ENCODE measurements around the gene PTPRM. TPM values are rescaled to one million over a fixed set of nuclear protein-coding genes. Genes with fewer than 3 reads are reported as not detected.

Gene PTPRM
- total RNA-seq, 1 experiment from 2014 or later, result 11.1 TPM

DNA sequence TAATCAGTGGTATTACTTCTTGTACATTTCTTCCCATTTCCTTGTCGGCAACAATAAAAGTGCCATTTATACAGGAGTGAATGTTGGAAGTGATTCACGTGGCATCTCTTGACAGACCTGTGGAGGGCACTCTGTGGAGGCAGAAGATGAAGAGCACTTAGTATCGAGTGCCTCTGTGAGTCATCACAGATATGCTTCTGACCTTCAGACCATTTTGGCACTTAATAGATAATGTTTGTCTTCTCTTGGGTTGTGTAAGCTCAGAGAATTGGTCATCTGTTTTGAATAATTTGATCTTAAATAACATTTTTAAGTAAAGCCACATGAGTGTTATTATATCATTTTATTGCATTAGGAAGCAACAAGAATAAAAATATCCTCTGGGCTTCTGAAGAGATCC lies 305.5 kb downstream of the PTPRM start (continued):
- TF ChIP-seq, protein P1, sequence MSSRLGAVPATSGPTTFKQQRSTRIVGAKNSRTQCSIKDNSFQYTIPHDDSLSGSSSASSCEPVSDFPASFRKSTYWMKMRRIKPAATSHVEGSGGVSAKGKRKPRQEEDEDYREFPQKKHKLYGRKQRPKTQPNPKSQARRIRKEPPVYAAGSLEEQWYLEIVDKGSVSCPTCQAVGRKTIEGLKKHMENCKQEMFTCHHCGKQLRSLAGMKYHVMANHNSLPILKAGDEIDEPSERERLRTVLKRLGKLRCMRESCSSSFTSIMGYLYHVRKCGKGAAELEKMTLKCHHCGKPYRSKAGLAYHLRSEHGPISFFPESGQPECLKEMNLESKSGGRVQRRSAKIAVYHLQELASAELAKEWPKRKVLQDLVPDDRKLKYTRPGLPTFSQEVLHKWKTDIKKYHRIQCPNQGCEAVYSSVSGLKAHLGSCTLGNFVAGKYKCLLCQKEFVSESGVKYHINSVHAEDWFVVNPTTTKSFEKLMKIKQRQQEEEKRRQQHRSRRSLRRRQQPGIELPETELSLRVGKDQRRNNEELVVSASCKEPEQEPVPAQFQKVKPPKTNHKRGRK (CRISPR knock-in tag; IDR thresholded peaks at IDR 0.05; ENCODE audit: borderline replicate concordance), result no peak
- TF ChIP-seq JUN (CRISPR knock-in tag; IDR thresholded peaks at IDR 0.05), result no peak
- TF ChIP-seq, protein P2, sequence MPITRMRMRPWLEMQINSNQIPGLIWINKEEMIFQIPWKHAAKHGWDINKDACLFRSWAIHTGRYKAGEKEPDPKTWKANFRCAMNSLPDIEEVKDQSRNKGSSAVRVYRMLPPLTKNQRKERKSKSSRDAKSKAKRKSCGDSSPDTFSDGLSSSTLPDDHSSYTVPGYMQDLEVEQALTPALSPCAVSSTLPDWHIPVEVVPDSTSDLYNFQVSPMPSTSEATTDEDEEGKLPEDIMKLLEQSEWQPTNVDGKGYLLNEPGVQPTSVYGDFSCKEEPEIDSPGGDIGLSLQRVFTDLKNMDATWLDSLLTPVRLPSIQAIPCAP (CRISPR knock-in tag; IDR thresholded peaks at IDR 0.05), result no peak

DNA sequence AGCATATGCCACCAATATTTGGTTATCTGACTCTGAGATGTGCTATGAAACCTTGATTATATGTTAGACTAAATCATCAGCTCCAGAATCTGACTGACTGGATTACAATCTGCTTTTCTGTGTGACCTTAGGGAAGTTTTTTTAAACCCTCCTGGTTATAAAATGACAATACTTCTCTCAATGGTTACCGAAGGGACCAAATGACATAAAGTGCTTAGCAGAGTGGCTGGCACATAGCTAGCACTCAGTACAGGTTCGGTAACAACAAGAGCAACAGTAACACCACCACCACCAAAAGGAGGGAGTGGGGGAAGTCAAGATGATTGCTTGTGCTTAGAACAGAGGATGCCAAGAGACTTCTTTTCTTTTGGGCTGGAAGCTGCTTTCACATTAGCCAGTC lies 306.2 kb downstream of the PTPRM start:
- DNase-seq (ENCODE audit: low spot score) (no peak), ATAC-seq (no peak)
- TF ChIP-seq ELF4 (CRISPR knock-in tag; IDR thresholded peaks at IDR 0.05; ENCODE audit: low read depth) (no peak), ZNF263 (CRISPR knock-in tag; IDR thresholded peaks at IDR 0.05; ENCODE audit: low read depth) (no peak)
- H3K27ac Mint-ChIP-seq, result no peak overlapping the region
- H3K27me3 Mint-ChIP-seq (ENCODE audit: low read depth), result no peaks in the 10 kb centered on the region
- peaks cover 11% of the 10 kb centered on the region for H3K9me3 Mint-ChIP-seq
- peaks cover 6% of the 10 kb centered on the region; the same call in 1 of the 2 replicates for H3K4me1 Mint-ChIP-seq
- no peaks in the 10 kb centered on the region for H3K36me3 Mint-ChIP-seq
- CTCF ChIA-PET, result no interaction called here
- POLR2A ChIA-PET, result no interaction called here
- no peak overlapping the region for H3K4me3 Mint-ChIP-seq

DNA sequence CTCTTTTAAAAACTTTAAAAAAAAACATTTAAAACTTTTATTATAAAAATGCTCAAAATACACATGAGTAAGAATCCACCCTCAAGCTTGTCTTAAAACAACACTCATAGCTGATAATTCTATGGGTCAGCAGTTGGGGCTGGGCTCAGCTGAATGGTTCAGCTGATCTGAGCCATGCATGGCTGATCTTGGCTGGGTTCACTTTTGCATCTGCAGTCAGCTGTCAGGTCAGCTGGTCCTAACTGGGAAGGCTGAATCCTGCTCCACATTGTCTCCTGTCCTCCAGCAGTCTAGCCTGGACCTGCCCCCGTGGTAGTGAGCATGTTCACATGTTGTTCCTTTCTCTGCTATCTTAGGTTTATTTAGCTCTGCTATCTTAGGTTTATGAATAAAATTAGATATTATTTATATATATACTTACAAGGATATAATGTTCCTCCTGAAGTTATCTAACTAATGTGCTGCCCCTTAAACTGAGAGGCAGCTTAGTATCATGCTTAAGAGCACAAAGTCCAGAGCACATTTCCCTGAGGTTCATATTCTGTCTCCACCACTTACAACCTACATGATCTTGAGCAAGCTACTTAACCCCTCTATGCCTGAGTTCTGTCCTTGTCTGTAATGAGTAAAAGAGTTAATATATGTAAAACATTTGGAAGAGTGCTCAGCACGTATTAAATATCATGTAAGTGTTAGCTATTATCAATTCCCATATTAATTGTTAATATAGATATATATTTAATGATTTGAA lies 309.4 kb downstream of the PTPRM start:
- Mint-ChIP-seq H3K4me1 (peaks cover 3% of the 10 kb centered on the region; the same call in 1 of the 2 replicates), H3K4me3 (no peak overlapping the region), H3K27me3 (ENCODE audit: low read depth) (no peaks in the 10 kb centered on the region), H3K9me3 (no peaks in the 10 kb centered on the region), H3K27ac (no peak overlapping the region), H3K36me3 (no peaks in the 10 kb centered on the region)
- DNase-seq (ENCODE audit: low spot score), result no peak
- ATAC-seq, result no peak
- ChIA-PET CTCF (no interaction called here), POLR2A (no interaction called here)
- TF ChIP-seq, protein P3, sequence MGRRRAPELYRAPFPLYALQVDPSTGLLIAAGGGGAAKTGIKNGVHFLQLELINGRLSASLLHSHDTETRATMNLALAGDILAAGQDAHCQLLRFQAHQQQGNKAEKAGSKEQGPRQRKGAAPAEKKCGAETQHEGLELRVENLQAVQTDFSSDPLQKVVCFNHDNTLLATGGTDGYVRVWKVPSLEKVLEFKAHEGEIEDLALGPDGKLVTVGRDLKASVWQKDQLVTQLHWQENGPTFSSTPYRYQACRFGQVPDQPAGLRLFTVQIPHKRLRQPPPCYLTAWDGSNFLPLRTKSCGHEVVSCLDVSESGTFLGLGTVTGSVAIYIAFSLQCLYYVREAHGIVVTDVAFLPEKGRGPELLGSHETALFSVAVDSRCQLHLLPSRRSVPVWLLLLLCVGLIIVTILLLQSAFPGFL (CRISPR knock-in tag; IDR thresholded peaks at IDR 0.05; ENCODE audit: borderline replicate concordance), result no peak

DNA sequence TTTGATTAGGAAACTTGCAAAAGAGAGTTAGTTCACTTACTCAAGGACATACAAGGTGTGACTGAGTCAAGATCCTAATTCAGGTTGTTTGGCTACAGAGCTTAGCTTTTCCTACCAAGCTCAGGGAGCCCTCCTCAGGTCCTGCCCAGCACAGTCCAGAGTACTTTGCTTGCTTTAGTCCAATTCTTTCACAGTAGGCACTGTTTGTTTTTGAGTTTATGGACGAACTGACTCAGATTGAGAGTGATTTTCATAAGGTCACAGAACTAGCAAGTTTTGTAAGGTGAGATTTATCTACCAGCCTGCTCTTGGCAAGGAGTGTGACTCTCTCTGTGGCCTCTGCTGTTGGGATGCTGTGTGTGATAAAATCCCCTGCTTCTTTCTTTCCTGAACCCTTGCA lies 310.5 kb downstream of the PTPRM start:
- CTCF ChIA-PET, result interaction anchor here (0.9 kb wide), 1 partner anchor 88 kb away, joined by 4 read pairs; no protein-coding TSS in a partner anchor
- H3K4me3 Mint-ChIP-seq, result no peak overlapping the region
- ATAC-seq, result no peak
- TF ChIP-seq NR2C2 (CRISPR knock-in tag; IDR thresholded peaks at IDR 0.05) (no peak), CREM (CRISPR knock-in tag; IDR thresholded peaks at IDR 0.05) (no peak), FOXP1 (CRISPR knock-in tag; IDR thresholded peaks at IDR 0.05; ENCODE audit: borderline replicate concordance) (no peak), TCF7 (CRISPR knock-in tag; IDR thresholded peaks at IDR 0.05; ENCODE audit: low read depth) (no peak), SP1 (CRISPR knock-in tag; conservative IDR thresholded peaks at IDR 0.05) (no peak), ZNF263 (CRISPR knock-in tag; IDR thresholded peaks at IDR 0.05; ENCODE audit: low read depth) (no peak), ZNF317 (CRISPR knock-in tag; IDR thresholded peaks at IDR 0.05; ENCODE audit: borderline replicate concordance, low read depth) (no peak), ELF4 (CRISPR knock-in tag; IDR thresholded peaks at IDR 0.05; ENCODE audit: low read depth) (no peak), MYBL2 (CRISPR knock-in tag; IDR thresholded peaks at IDR 0.05) (no peak), ZNF671 (CRISPR knock-in tag; IDR thresholded peaks at IDR 0.05) (no peak)
- TF ChIP-seq, protein P4, sequence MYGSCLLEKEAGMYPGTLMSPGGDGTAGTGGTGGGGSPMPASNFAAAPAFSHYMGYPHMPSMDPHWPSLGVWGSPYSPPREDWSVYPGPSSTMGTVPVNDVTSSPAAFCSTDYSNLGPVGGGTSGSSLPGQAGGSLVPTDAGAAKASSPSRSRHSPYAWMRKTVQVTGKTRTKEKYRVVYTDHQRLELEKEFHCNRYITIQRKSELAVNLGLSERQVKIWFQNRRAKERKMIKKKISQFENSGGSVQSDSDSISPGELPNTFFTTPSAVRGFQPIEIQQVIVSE (CRISPR knock-in tag; IDR thresholded peaks at IDR 0.05; ENCODE audit: borderline replicate concordance), result no peak
- TF ChIP-seq, protein P5, sequence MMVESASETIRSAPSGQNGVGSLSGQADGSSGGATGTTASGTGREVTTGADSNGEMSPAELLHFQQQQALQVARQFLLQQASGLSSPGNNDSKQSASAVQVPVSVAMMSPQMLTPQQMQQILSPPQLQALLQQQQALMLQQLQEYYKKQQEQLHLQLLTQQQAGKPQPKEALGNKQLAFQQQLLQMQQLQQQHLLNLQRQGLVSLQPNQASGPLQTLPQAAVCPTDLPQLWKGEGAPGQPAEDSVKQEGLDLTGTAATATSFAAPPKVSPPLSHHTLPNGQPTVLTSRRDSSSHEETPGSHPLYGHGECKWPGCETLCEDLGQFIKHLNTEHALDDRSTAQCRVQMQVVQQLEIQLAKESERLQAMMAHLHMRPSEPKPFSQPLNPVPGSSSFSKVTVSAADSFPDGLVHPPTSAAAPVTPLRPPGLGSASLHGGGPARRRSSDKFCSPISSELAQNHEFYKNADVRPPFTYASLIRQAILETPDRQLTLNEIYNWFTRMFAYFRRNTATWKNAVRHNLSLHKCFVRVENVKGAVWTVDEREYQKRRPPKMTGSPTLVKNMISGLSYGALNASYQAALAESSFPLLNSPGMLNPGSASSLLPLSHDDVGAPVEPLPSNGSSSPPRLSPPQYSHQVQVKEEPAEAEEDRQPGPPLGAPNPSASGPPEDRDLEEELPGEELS (CRISPR knock-in tag; IDR thresholded peaks at IDR 0.05), result no peak
- TF ChIP-seq, protein P6, sequence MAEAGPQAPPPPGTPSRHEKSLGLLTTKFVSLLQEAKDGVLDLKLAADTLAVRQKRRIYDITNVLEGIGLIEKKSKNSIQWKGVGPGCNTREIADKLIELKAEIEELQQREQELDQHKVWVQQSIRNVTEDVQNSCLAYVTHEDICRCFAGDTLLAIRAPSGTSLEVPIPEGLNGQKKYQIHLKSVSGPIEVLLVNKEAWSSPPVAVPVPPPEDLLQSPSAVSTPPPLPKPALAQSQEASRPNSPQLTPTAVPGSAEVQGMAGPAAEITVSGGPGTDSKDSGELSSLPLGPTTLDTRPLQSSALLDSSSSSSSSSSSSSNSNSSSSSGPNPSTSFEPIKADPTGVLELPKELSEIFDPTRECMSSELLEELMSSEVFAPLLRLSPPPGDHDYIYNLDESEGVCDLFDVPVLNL (CRISPR knock-in tag; IDR thresholded peaks at IDR 0.05; ENCODE audit: borderline replicate concordance, low read depth), result no peak
- TF ChIP-seq, protein P7, sequence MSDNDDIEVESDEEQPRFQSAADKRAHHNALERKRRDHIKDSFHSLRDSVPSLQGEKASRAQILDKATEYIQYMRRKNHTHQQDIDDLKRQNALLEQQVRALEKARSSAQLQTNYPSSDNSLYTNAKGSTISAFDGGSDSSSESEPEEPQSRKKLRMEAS (CRISPR knock-in tag; IDR thresholded peaks at IDR 0.05), result no peak
- TF ChIP-seq, protein P8, sequence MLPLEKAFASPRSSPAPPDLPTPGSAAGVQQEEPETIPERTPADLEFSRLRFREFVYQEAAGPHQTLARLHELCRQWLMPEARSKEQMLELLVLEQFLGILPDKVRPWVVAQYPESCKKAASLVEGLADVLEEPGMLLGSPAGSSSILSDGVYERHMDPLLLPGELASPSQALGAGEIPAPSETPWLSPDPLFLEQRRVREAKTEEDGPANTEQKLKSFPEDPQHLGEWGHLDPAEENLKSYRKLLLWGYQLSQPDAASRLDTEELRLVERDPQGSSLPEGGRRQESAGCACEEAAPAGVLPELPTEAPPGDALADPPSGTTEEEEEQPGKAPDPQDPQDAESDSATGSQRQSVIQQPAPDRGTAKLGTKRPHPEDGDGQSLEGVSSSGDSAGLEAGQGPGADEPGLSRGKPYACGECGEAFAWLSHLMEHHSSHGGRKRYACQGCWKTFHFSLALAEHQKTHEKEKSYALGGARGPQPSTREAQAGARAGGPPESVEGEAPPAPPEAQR (CRISPR knock-in tag; IDR thresholded peaks at IDR 0.05), result no peak

More for the DNA sequence above, 310.5 kb downstream of the PTPRM start:
- H3K27ac Mint-ChIP-seq, result no peak overlapping the region
- H3K27me3 Mint-ChIP-seq (ENCODE audit: low read depth), result no peaks in the 10 kb centered on the region
- no peak for DNase-seq (ENCODE audit: low spot score)
- POLR2A ChIA-PET, result interaction anchor here (0.5 kb wide), 1 partner anchor 8 kb away, joined by 3 read pairs; no protein-coding TSS in a partner anchor
- peaks cover 3% of the 10 kb centered on the region; the same call in 1 of the 2 replicates for H3K4me1 Mint-ChIP-seq
- H3K9me3 Mint-ChIP-seq, result no peaks in the 10 kb centered on the region
- H3K36me3 Mint-ChIP-seq, result no peaks in the 10 kb centered on the region
